GM21515 (cell line): Measurements from ENCODE around the gene CPN2.

ENCODE experiments used
- ATAC-seq: cut with Tn5 transposase; IDR thresholded peaks from one replicate; pipeline ENCODE4 v1.9.1; 2021; ENCODE audit not compliant: unreplicated experiment

CPN2 gene

DNA sequence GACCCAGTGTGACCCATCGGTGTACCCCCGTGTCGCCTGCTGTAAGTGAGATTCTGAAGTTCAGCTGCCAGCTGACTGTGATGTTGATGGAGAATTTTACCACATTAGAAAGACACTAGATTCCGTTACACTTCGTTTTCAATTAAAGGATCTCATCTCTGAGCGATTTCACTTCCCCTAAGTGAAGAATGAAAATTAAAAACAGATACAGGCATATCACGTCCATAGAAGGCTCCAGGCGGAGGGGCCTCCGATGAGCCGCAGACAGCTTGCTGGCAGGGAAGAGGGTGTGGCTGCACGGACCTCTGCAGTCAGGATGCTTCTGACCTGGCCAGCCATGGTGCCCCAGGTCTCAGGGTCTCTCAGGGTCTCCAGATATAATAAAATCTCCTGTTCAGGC is 6.6 kb upstream of the CPN2 start:
- ATAC-seq = no peak

GRCh38 chr3:194355379-194355778 is 4.3 kb upstream of the CPN2 start:
- no peak for ATAC-seq

- ATAC-seq = no peak
Observed at GRCh38 chr3:194354315-194354714, 3.2 kb upstream of the CPN2 start.

- no peak for ATAC-seq
Observed at GRCh38 chr3:194352667-194353246, 1.6 kb upstream of the CPN2 start.

- no peak for ATAC-seq
Observed at GRCh38 chr3:194351952-194352536, 916 bp upstream of the CPN2 start.

GRCh38 chr3:194350726-194351071 is 429 bp downstream of the CPN2 start:
- ATAC-seq = no peak

GRCh38 chr3:194348354-194348753 is 2.8 kb downstream of the CPN2 start:
- no peak for ATAC-seq

DNA sequence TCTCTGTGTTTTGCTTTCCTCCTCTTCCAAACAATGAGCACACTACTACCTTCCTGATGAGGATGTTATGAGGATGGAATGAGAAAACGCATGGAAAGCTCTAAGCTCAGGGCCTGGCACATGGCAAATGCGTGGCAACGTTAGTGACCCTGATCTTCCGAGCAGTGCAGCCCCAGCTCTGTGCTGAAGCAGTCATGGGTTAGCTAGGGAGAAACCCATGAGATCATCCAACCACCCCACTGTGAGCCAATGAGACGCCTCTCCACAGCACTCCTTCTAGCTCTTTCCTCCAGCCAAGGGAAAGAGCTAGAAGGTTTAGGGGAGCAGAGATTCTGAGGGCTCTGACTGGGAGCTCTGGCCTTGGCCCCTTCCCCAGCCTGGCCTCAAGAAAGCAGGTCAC is 4.5 kb downstream of the CPN2 start:
- ATAC-seq = no peak

GRCh38 chr3:194346035-194346434 is 5.1 kb downstream of the CPN2 start:
- ATAC-seq = no peak

DNA sequence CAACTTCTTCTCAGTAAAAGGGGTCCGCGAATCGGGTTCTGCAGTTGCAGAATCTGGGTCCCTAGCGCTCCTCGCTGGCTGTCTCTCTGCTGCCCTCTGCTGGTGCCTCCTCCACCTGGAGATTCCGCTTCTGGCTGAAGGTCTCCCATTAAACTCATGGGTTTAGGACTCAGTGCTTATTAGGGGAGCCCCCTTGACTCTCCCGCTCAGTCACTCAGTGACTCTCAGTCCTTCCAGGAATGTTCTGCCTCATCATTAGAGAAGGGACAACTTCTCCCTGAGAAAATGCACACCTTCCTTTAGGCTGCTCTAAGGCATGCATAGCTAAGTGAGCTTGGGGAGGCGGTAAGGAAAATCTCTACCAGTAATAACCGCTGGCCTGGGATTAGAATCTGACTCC is 7.1 kb downstream of the CPN2 start:
- ATAC-seq = no peak

- ATAC-seq = no peak
Observed at GRCh38 chr3:194343561-194343893, 7.6 kb downstream of the CPN2 start.

GRCh38 chr3:194342861-194343560 is 8.1 kb downstream of the CPN2 start:
- no peak for ATAC-seq

DNA sequence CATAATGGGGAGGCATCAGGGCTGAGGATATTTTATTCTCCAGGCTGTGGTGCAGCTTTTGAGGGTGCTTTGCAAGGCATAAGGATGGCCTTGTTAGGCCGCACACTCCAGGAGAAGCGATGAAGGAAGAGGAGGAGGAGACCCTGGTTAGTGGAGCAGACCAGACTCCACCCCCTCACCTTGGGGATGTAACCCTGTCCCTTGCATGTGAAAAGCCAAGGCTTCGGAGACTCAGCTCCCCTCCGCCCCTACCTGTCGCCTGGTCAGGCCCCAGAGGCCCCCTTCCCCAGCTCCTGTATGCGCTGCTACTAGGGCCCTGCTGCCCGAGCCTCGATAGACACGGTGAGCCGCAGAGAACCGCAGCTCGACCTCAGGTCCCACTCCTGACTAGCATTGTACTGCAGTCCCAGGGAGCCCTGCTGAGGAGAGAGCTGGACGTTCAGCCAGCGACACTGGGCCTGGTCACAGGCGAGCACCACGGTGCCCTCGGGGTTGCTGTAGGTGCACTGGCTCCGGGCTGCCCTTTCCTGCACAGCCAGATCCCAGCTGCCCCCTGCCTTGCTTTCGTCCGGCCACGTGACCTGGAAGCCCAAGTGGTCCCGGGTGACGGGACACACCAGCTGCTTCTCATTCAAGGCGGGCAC is 10.2 kb downstream of the CPN2 start:
- ATAC-seq = no peak

- no peak for ATAC-seq
Observed at GRCh38 chr3:194339840-194340239, 11.3 kb downstream of the CPN2 start.

- no peak for ATAC-seq
Observed at GRCh38 chr3:194339356-194339755, 11.8 kb downstream of the CPN2 start.

GRCh38 chr3:194337965-194338753 is 13.0 kb downstream of the CPN2 start:
- ATAC-seq = no peak

DNA sequence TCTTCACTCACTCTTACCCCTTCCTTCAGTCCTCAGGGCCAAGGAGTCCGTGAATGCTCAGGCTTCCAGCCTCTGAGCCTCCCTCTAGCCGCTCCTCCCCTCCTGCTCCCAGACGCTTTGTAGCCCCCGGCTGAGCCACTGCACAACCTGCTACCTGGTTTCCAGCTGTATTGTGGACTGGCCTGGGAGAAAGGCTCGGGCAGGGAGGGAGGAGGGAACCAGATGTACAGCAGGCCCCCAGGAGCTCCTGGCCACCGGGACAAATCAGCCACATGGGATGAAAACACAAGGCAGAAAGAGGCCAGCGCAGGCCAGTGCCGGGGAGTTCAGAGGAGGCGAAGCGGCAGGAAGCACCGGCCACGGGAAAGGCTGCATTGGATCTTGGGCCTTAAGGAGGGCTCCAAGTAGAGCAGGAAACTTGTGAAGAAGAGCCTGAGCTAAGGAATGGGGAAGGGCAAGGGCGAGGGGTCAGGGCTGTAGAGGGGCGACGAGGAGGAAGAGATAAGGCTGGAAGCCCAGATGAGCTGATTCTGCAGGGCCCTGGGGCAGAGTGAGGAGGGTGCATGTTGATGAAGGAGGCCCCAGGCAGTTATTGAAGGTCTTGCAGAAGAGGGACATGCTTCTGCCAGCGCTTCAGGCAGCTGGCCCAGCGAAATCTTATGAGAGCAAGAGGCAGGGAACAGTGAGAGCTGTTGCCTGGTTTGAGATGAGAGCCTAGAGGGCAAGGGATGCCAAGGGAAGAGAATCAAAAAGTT is 14.3 kb downstream of the CPN2 start:
- no peak for ATAC-seq

GRCh38 chr3:194333981-194334320 is 17.2 kb downstream of the CPN2 start:
- ATAC-seq = no peak

- peak; percentile 85 for ATAC-seq
Observed at GRCh38 chr3:194333212-194333980, 17.7 kb downstream of the CPN2 start.

DNA sequence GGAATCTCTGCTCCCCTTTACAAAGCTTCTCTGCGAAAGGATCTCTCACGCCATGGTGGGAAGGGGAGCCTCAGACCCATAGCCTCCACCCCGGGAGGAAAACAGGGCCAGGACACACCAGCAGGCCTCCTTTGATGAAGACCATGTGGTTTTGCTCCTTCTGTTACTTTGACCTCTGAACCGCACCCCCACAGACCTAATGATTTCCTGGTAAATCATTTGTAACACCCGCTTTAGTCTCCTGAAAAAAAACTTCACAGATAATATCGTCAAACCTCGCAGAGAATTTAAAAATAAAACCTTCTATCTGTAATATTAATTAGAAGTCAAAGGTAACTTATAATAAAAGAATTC is 18.3 kb downstream of the CPN2 start:
- no peak for ATAC-seq
